Endodermal cell (in vitro differentiated cells): ENCODE data around the gene BBX. TPM values are rescaled to one million over a fixed set of nuclear protein-coding genes. Genes with fewer than 3 reads are reported as not detected.

Experiments
- DNase-seq: peaks from one replicate; pipeline ENCODE4 v3.0.0-alpha.2; 2017
- H3K27ac ChIP-seq: 2 replicates; pipeline ENCODE4 v1.5.1; 2013; ENCODE audit warnings: mild to moderate bottlenecking, low read depth, low read length, moderate library complexity
- H3K27me3 ChIP-seq: 2 replicates; pipeline ENCODE4 v1.6.1; 2013; ENCODE audit warnings: mild to moderate bottlenecking, low read length, moderate library complexity; ENCODE audit not compliant: insufficient read depth, control insufficient read depth, poor library complexity, severe bottlenecking
- H3K36me3 ChIP-seq: 2 replicates; pipeline ENCODE4 v1.7.0; 2013; ENCODE audit warnings: mild to moderate bottlenecking, low read length, moderate library complexity; ENCODE audit not compliant: control insufficient read depth, insufficient read depth
- H3K4me1 ChIP-seq: one replicate; pipeline ENCODE4 v1.7.0; 2013; ENCODE audit warnings: low read length; ENCODE audit not compliant: control insufficient read depth, insufficient read depth
- H3K4me3 ChIP-seq: 2 replicates; pipeline ENCODE4 v1.5.1; 2013; ENCODE audit warnings: mild to moderate bottlenecking, low read length, moderate library complexity
- H3K9ac ChIP-seq: 2 replicates; pipeline ENCODE4 v1.6.1; 2013; ENCODE audit warnings: mild to moderate bottlenecking, low read length, moderate library complexity; ENCODE audit not compliant: poor library complexity, severe bottlenecking; ENCODE audit errors: extremely low read depth
- H3K9me3 ChIP-seq: 2 replicates; pipeline ENCODE4 v1.6.1; 2013; ENCODE audit warnings: mild to moderate bottlenecking, low read length, moderate library complexity; ENCODE audit not compliant: control insufficient read depth
- H3K27ac Mint-ChIP-seq: 2 replicates; pipeline ENCODE4 v1.8.0; 2020; ENCODE audit warnings: mixed read lengths
- H3K27me3 Mint-ChIP-seq: 2 replicates; pipeline ENCODE4 v1.8.0; 2021; ENCODE audit warnings: mild to moderate bottlenecking, mixed read lengths; ENCODE audit not compliant: insufficient read depth
- H3K36me3 Mint-ChIP-seq: 2 replicates; pipeline ENCODE4 v1.8.0; 2020; ENCODE audit warnings: low read depth, mixed read lengths
- H3K4me1 Mint-ChIP-seq: 2 replicates; pipeline ENCODE4 v1.8.0; 2020; ENCODE audit warnings: mixed read lengths
- H3K4me3 Mint-ChIP-seq: 2 replicates; pipeline ENCODE4 v1.8.0; 2020; ENCODE audit warnings: mild to moderate bottlenecking, moderate library complexity, mixed read lengths
- H3K9me3 Mint-ChIP-seq: 2 replicates; pipeline ENCODE4 v1.8.0; 2020; ENCODE audit warnings: mild to moderate bottlenecking, mixed read lengths
- CTCF ChIP-seq: fragments of 200-600 bp; sonication (generic); conservative IDR thresholded peaks from 2 replicates; pipeline ENCODE4 v1.5.0; 2021; ENCODE audit warnings: antibody characterized with exemption, mild to moderate bottlenecking
- WGBS, 2 experiments: methylation state at CpG; one replicate each; pipeline versions ENCODE4 v1.1.5 to v1.1.7; 2013; ENCODE audit warnings: missing lambda C conversion rate in 2 of 2, mixed read lengths in 1 of 2; ENCODE audit not compliant: insufficient coverage in 1 of 2, insufficient read length in 1 of 2; 5-methylcytosine and 5-hydroxymethylcytosine counted together
- total RNA-seq, 2 donors: library from RNA; stranded (reverse); fragmentation: NEBNext Ultra II Directional in 1 of 2; extraction: Animal tissue kit (Norgen Biotek cat#: 25700) in 1 of 2; gene quantifications; 2 replicates in 1 of 2; 3 replicates in 1 of 2; pipeline ENCODE4 v1.2.1, GENCODE V29; 2021

The BBX gene
- total RNA-seq, 2 donors from 2014 or later, result 34.2 to 41.2 TPM

- Histone ChIP-seq H3K9me3 (peaks cover 7% of the 10 kb centered on the region), H3K27ac (no peak overlapping the region), H3K4me3 (no peak overlapping the region), H3K27me3 (no peaks in the 10 kb centered on the region), H3K36me3 (peaks cover 16% of the 10 kb centered on the region), H3K4me1 (peaks cover 4% of the 10 kb centered on the region), H3K9ac (no peak overlapping the region)
- Mint-ChIP-seq H3K36me3 (peaks cover 14% of the 10 kb centered on the region), H3K27ac (no peak overlapping the region), H3K4me3 (no peak overlapping the region), H3K9me3 (peaks cover 3% of the 10 kb centered on the region), H3K27me3 (no peaks in the 10 kb centered on the region), H3K4me1 (peaks cover 12% of the 10 kb centered on the region)
- no peak for DNase-seq
- WGBS, 2 experiments, result 69 to 93% methylated on average over 2 of the region's 2 CpGs
- TF ChIP-seq CTCF, result no peak
Measured at GRCh38 chr3:107761391-107761790, 238.6 kb downstream of the BBX start.

GRCh38 chr3:107765524-107765923, 242.8 kb downstream of the BBX start:
- no peak overlapping the region for H3K9ac ChIP-seq
- WGBS, 2 experiments, result 92% methylated on average over 4 to 6 of the region's 6 CpGs
- peak; percentile 54 for DNase-seq
- peaks cover 4% of the 10 kb centered on the region for H3K36me3 ChIP-seq
- H3K27ac ChIP-seq, result no peak overlapping the region
- Mint-ChIP-seq H3K36me3 (peaks cover 5% of the 10 kb centered on the region), H3K9me3 (peaks cover 3% of the 10 kb centered on the region), H3K27ac (no peak overlapping the region), H3K4me3 (no peak overlapping the region), H3K27me3 (no peaks in the 10 kb centered on the region), H3K4me1 (peaks cover 10% of the 10 kb centered on the region)
- no peaks in the 10 kb centered on the region for H3K27me3 ChIP-seq
- no peaks in the 10 kb centered on the region for H3K9me3 ChIP-seq
- TF ChIP-seq CTCF, result peak; percentile 45
- peaks cover 4% of the 10 kb centered on the region for H3K4me1 ChIP-seq
- H3K4me3 ChIP-seq, result no peak overlapping the region

- no peak for DNase-seq
- Mint-ChIP-seq H3K27me3 (no peaks in the 10 kb centered on the region), H3K27ac (no peak overlapping the region), H3K4me1 (no peaks in the 10 kb centered on the region), H3K9me3 (peaks cover 3% of the 10 kb centered on the region), H3K4me3 (no peak overlapping the region), H3K36me3 (peaks cover 8% of the 10 kb centered on the region)
- Histone ChIP-seq H3K27me3 (no peaks in the 10 kb centered on the region), H3K4me3 (no peak overlapping the region), H3K4me1 (no peaks in the 10 kb centered on the region), H3K9ac (no peak overlapping the region), H3K36me3 (peaks cover 4% of the 10 kb centered on the region), H3K9me3 (no peaks in the 10 kb centered on the region), H3K27ac (no peak overlapping the region)
- TF ChIP-seq CTCF, result no peak
- 92 to 94% methylated on average over 6 to 8 of the region's 8 CpGs for WGBS, 2 experiments
Measured at GRCh38 chr3:107767897-107768605, 245.3 kb downstream of the BBX start.
